ENCODE data around the gene UBAC2. TPM values are rescaled to one million over a fixed set of nuclear protein-coding genes. Genes with fewer than 3 reads are reported as not detected.
A peak's percentile ranks its signal among the peaks of the same experiment; 100 is the strongest.

The UBAC2 gene
- total RNA-seq, 2 experiments from 2014 or later = 56.0 to 59.0 TPM

DNA sequence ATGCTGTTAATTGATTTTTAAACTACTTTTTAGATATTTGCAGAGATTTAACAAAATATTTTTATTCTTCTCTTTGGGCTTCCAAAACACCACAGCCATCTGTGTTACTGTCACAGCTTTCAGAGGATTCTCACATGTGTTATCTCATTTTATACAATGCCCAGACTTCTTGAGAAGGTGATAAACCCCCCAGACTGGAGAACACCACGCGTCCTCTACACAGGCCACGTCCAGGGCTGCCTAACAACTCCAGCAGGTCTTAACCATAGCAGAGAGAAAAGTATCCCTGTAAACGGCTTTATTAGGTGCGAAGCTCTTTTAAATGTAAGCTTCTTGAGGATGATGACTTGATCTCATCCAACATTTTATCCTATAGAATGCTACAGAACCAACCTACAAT, 104.5 kb downstream of the UBAC2 start:
- H3K4me3 Mint-ChIP-seq = no peak overlapping the region
- H3K4me1 Mint-ChIP-seq = peaks cover 71% of the 10 kb centered on the region
- no peaks in the 10 kb centered on the region for H3K27me3 Mint-ChIP-seq
- H3K27ac Mint-ChIP-seq = peak overlapping the region; percentile 62
- peaks cover 39% of the 10 kb centered on the region for H3K36me3 Mint-ChIP-seq
- DNase-seq = no peak
- no peaks in the 10 kb centered on the region for H3K9me3 Mint-ChIP-seq

- H3K4me1 Mint-ChIP-seq = peaks cover 70% of the 10 kb centered on the region
- H3K27me3 Mint-ChIP-seq = no peaks in the 10 kb centered on the region
- no peak for DNase-seq
- no peaks in the 10 kb centered on the region for H3K9me3 Mint-ChIP-seq
- H3K27ac Mint-ChIP-seq = no peak overlapping the region
- no peak overlapping the region for H3K4me3 Mint-ChIP-seq
- H3K36me3 Mint-ChIP-seq = peaks cover 39% of the 10 kb centered on the region
These were observed 104.9 kb downstream of the UBAC2 start for GRCh38 chr13:99305566-99305965.

- DNase-seq = no peak
- Mint-ChIP-seq H3K36me3 (peaks cover 44% of the 10 kb centered on the region), H3K27me3 (no peaks in the 10 kb centered on the region), H3K9me3 (no peaks in the 10 kb centered on the region), H3K4me3 (peak within 1 kb of the TSS; percentile 74), H3K4me1 (peaks cover 76% of the 10 kb centered on the region), H3K27ac (peak within 1 kb of the TSS; percentile 78)
These were observed 106.6 kb downstream of the UBAC2 start, which contains the start of gene GPR183 for GRCh38 chr13:99307247-99307646. Gene GPR183, minus strand, starts transcription at chr13:99307399. Its CDS starts 11,254 bp downstream, at chr13:99296145.

GRCh38 chr13:99307648-99308339, 107.1 kb downstream of the UBAC2 start:
- peak overlapping the region; percentile 38 for H3K4me3 Mint-ChIP-seq
- H3K27me3 Mint-ChIP-seq = no peaks in the 10 kb centered on the region
- DNase-seq = peak; percentile 60
- peaks cover 76% of the 10 kb centered on the region for H3K4me1 Mint-ChIP-seq
- peaks cover 49% of the 10 kb centered on the region for H3K36me3 Mint-ChIP-seq
- H3K27ac Mint-ChIP-seq = peak overlapping the region; percentile 78
- no peaks in the 10 kb centered on the region for H3K9me3 Mint-ChIP-seq

DNA sequence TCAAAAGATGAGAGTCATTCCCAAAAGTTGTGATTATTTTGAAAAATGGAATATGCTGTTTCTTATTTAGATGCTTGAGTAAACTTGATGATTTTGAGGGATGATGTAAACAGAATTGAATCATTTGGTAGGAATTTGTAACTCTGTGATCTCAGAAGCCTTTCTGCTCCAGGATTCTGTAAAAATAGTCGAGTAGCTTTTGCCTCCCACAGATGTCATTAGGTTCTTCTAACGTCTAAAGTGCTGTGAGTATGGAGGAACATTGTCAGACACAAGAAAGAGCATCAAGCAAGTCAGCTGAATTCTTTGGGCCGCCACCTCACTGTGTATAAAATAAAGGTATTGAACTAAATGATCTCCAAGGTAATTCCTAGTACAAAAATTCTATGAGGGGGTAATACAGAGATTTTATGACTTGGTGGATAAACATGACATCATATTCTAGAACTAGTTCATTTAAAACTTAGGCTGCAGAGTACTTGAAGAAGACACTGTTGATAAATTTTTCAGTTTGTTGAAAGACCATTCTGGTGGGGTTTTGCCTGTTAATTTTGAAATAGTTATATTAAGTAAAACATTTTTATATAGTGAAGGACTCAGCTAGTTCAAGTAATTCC, 107.9 kb downstream of the UBAC2 start:
- no peak for DNase-seq
- Mint-ChIP-seq H3K9me3 (no peaks in the 10 kb centered on the region), H3K27me3 (no peaks in the 10 kb centered on the region), H3K36me3 (peaks cover 51% of the 10 kb centered on the region), H3K4me1 (peaks cover 74% of the 10 kb centered on the region), H3K27ac (peak overlapping the region; percentile 78), H3K4me3 (no peak overlapping the region)

DNA sequence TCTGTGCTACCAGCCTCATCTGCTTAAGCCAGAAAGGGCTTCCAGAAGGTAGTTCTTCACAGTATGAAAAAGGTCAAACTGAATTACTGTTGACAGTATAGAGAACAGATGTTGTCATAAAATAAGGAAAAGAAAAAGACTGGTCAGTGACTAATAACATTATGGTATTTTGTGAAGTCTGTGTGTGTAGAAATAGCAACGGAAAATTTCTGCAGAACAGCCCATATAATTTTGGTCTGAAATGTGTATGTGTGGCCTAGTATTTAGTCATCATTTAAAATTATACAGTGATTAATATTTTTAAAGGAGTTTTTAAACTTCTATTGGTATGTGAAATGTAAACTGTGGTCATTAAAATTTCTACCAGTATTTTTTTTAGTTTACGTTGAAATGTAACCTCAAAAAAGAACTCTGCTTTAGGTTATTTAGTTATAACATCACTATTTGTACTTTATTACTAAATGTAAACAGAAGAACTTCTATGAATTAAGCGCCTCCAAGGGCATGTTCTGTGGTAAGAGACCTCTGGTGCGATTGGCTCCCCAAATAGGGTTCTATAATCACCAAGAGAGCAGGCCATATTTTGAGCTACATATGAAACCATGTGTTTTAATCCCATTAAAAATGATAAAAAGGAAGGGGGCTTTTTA, 109.9 kb downstream of the UBAC2 start:
- Mint-ChIP-seq H3K27ac (peak overlapping the region; percentile 83), H3K36me3 (peaks cover 53% of the 10 kb centered on the region), H3K9me3 (no peaks in the 10 kb centered on the region), H3K4me1 (peaks cover 75% of the 10 kb centered on the region), H3K4me3 (no peak overlapping the region), H3K27me3 (no peaks in the 10 kb centered on the region)
- no peak for DNase-seq

GRCh38 chr13:99311137-99311536, 110.5 kb downstream of the UBAC2 start:
- no peak for DNase-seq
- no peak overlapping the region for H3K4me3 Mint-ChIP-seq
- no peaks in the 10 kb centered on the region for H3K27me3 Mint-ChIP-seq
- peak overlapping the region; percentile 83 for H3K27ac Mint-ChIP-seq
- H3K4me1 Mint-ChIP-seq = peaks cover 74% of the 10 kb centered on the region
- peaks cover 52% of the 10 kb centered on the region for H3K36me3 Mint-ChIP-seq
- H3K9me3 Mint-ChIP-seq = peaks cover under 1% of the 10 kb centered on the region

DNA sequence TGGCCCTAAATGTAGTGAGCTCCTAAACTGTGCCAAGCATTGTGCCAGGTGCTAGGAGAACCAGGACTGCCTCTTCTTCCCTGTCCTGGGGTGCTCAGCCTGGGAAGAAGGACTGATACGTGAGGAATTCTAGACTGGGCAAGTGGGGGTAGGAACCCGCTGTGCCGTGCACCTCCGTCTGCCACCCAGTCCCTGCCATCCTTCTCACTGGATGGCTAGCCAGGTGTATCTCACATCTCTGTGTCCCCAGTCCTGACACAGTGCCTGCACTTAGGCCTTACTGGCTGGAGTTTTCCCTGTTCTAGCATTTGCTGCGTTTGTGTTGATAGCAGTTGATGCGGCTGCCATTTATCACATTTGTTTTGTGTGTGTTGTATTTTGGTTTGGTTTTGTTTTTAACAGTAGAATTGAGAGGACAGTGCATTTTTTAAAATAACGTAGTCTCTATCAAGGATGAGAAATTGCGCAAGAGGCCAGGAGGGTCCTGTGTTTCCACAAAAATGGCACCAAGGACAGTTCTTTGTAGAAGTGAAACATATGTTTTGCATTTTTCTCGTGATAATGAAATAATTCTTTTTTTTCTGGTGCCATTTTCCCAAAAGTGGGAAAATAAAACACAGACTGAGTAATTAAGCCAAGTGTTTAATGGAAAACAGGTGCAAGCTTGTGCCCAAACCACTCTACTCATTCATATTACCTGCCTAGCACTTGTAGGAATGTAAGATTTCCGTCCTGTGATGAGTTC, 111.3 kb downstream of the UBAC2 start:
- Mint-ChIP-seq H3K27me3 (no peaks in the 10 kb centered on the region), H3K36me3 (peaks cover 56% of the 10 kb centered on the region), H3K4me3 (no peak overlapping the region), H3K27ac (peak overlapping the region; percentile 83), H3K9me3 (peaks cover 1% of the 10 kb centered on the region), H3K4me1 (peaks cover 74% of the 10 kb centered on the region)
- no peak for DNase-seq

- Mint-ChIP-seq H3K27me3 (no peaks in the 10 kb centered on the region), H3K27ac (peak overlapping the region; percentile 62), H3K36me3 (peaks cover 61% of the 10 kb centered on the region), H3K4me3 (no peak overlapping the region), H3K9me3 (peaks cover 1% of the 10 kb centered on the region), H3K4me1 (peaks cover 73% of the 10 kb centered on the region)
- no peak for DNase-seq
These were observed 111.8 kb downstream of the UBAC2 start for GRCh38 chr13:99312493-99312883.

DNA sequence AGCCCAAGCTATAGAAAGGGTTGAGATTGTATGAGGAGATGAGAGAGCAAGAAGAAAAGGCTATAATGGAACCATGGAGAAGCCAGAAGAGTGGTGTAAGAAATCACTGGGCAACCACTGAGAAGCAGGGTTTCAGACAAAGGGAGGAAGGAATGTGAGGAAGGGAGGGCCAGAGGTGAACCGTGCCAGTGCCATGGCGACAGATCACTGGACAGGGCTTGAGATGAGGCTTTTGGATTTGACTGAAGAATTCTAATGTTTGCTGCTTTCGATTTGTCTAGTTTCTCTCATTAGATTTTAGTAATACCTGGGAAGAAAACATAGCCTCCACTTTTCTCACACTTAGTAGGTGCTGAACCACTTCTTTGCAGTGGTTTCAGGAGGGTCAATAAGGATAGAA, 112.8 kb downstream of the UBAC2 start:
- DNase-seq = no peak
- H3K27me3 Mint-ChIP-seq = no peaks in the 10 kb centered on the region
- peaks cover 63% of the 10 kb centered on the region for H3K4me1 Mint-ChIP-seq
- peaks cover 1% of the 10 kb centered on the region for H3K9me3 Mint-ChIP-seq
- H3K4me3 Mint-ChIP-seq = peak overlapping the region; percentile 12
- H3K36me3 Mint-ChIP-seq = peaks cover 59% of the 10 kb centered on the region
- H3K27ac Mint-ChIP-seq = peak overlapping the region; percentile 77

GRCh38 chr13:99313941-99314340, 113.3 kb downstream of the UBAC2 start:
- H3K9me3 Mint-ChIP-seq = peaks cover 1% of the 10 kb centered on the region
- peak overlapping the region; percentile 97 for H3K27ac Mint-ChIP-seq
- peak overlapping the region; percentile 56 for H3K4me3 Mint-ChIP-seq
- no peak for DNase-seq
- peaks cover 62% of the 10 kb centered on the region for H3K4me1 Mint-ChIP-seq
- H3K27me3 Mint-ChIP-seq = no peaks in the 10 kb centered on the region
- H3K36me3 Mint-ChIP-seq = peaks cover 61% of the 10 kb centered on the region

DNA sequence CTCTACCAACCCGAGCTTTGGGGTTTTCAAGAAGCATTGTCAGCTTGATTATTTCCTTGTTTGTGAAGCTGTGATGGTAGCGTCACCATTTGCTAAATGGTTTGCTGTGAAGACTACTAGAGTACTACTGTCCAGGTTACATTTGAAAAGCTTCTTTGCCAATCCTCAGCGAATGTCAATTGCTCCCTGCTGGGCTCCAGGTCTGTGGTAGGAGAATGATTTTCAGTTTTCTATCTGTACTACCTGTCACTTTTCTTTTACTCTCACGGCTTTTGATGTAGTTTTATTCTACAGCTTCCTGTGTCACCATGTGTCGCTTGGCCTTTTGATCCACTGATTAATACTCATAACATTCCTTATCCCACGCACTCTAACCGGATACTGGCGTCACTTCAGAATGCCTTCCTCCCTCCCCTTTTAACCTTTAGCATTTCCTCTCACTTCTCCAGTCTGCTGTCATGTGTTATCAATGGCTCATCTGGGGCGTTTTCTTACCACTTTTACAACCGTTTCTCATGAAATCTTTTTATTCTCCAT, 114.1 kb downstream of the UBAC2 start:
- peak; percentile 65 for DNase-seq
- peak overlapping the region; percentile 61 for H3K4me3 Mint-ChIP-seq
- H3K27ac Mint-ChIP-seq = peak overlapping the region; percentile 97
- H3K27me3 Mint-ChIP-seq = no peaks in the 10 kb centered on the region
- H3K9me3 Mint-ChIP-seq = peaks cover 1% of the 10 kb centered on the region
- H3K36me3 Mint-ChIP-seq = peaks cover 60% of the 10 kb centered on the region
- peaks cover 66% of the 10 kb centered on the region for H3K4me1 Mint-ChIP-seq

DNA sequence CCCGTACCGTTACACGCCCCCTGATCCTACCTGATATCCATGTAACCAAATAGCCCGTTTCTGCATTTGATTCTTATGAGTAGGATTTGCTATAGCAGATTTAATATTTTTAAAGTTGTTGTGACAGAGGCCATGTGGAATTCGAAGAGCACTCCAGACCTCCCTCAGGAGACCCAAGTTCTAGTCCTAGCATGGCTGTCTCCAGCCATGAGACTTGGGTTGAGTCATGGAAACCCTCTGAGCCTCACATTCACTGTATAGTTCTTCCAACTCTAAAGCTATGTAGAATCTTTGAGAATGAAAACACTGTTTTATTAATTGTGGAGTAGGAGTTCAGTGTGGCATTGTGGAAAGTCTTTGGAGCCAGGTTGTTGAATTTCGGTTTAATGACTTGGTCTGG, 114.5 kb downstream of the UBAC2 start:
- Mint-ChIP-seq H3K9me3 (peaks cover 1% of the 10 kb centered on the region), H3K4me3 (peak overlapping the region; percentile 61), H3K36me3 (peaks cover 59% of the 10 kb centered on the region), H3K27me3 (no peaks in the 10 kb centered on the region), H3K4me1 (peaks cover 63% of the 10 kb centered on the region), H3K27ac (peak overlapping the region; percentile 97)
- DNase-seq = peak; percentile 11

DNA sequence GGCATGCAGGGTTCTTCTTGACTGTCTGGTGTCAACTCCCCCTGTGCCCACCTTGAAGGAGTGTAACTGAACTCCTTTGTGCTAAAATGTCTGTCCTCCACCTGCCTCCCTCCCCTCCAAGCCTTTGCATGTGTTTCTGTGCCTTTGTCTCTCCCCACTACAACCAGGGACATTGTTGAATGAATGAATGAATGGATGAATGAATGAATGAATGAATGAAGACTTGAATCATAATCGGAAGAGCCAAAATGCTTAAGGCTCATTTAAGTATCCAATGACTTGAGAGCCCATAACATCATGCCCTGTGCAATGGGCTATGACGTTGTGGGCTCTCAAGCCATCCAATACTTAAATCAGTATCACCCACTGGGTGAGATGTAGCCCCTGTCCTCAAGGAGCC, 115.6 kb downstream of the UBAC2 start:
- peaks cover 1% of the 10 kb centered on the region for H3K9me3 Mint-ChIP-seq
- H3K27me3 Mint-ChIP-seq = no peaks in the 10 kb centered on the region
- peak overlapping the region; percentile 71 for H3K27ac Mint-ChIP-seq
- H3K4me1 Mint-ChIP-seq = peaks cover 55% of the 10 kb centered on the region
- no peak for DNase-seq
- H3K4me3 Mint-ChIP-seq = no peak overlapping the region
- H3K36me3 Mint-ChIP-seq = peaks cover 55% of the 10 kb centered on the region

Measured in activated naive CD8-positive, alpha-beta T cell treated with anti-CD3 and anti-CD28 coated beads for 36 hours (primary cell).